ENCODE data around the gene SIK3. TPM values are rescaled to one million over a fixed set of nuclear protein-coding genes. Genes with fewer than 3 reads are reported as not detected.

Gene SIK3
- total RNA-seq, 1 experiment from 2014 or later, result 33.3 TPM

DNA sequence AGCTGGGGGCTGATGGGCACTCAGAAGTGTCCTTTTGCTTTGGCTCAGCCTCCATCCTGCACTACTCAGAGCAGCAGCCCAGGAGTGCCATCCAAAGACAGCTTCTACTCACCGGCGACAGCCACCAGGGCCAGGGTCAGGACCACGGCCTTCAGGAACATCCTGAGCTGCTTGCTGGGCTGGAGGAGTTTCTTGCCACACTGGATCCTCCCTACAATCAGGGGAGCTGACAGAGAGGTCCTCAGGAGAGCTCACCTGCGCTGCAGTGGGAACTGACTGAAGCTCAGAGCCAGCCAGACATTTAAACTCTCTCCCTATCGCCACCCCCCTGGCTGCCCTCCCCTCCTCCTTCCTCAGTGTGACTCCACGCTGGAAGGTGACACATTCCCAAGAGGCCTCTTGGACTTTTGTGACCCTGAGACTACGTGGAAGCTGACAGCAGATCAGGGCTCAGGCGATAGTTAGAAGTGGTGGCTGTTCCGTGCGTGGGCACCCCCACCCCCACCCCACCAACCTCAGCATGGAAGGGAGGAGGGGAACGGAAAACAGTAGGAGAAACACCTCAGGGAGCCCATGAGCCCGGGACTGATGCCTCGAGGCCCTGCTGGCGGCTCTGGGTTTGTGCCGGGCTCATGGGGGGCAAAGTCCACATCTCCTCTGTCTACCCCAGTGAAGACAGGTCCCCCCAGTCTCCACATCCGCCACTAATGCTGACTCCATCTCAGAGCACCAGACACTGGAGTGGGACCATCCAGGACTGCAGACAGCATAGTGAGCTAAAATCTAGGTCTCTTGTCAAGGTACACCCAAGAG lies 275.0 kb downstream of the SIK3 start, which contains the start of gene APOA4:
Gene APOA4, minus strand, starts transcription at position 274 of the 813 bp plus-strand sequence. Its CDS starts 113 bp downstream, at position 161.
- Mint-ChIP-seq H3K36me3 (ENCODE audit: insufficient read depth, unreplicated experiment) (no peaks in the 10 kb centered on the region), H3K9me3 (ENCODE audit: unreplicated experiment) (no peaks in the 10 kb centered on the region), H3K4me1 (ENCODE audit: insufficient read depth, unreplicated experiment) (no peaks in the 10 kb centered on the region), H3K27ac (ENCODE audit: low read depth, unreplicated experiment) (no peak within 1 kb of the TSS), H3K27me3 (ENCODE audit: insufficient read depth, unreplicated experiment) (no peaks in the 10 kb centered on the region), H3K4me3 (ENCODE audit: unreplicated experiment) (no peak within 1 kb of the TSS)
- BruUV-seq (replicated peaks), result no TSS peak
- CTCF ChIA-PET, result interaction anchor here (0.6 to 1.1 kb wide), 2 partner anchors 32 to 272 kb away, joined by 3 to 4 read pairs; partner anchors contain the start of gene APOA5
- intact Hi-C loops (cut with micrococcal nuclease), result no loop called here
- DNase-seq (ENCODE audit: unreplicated experiment), result no peak
- TF ChIP-seq, protein P1, sequence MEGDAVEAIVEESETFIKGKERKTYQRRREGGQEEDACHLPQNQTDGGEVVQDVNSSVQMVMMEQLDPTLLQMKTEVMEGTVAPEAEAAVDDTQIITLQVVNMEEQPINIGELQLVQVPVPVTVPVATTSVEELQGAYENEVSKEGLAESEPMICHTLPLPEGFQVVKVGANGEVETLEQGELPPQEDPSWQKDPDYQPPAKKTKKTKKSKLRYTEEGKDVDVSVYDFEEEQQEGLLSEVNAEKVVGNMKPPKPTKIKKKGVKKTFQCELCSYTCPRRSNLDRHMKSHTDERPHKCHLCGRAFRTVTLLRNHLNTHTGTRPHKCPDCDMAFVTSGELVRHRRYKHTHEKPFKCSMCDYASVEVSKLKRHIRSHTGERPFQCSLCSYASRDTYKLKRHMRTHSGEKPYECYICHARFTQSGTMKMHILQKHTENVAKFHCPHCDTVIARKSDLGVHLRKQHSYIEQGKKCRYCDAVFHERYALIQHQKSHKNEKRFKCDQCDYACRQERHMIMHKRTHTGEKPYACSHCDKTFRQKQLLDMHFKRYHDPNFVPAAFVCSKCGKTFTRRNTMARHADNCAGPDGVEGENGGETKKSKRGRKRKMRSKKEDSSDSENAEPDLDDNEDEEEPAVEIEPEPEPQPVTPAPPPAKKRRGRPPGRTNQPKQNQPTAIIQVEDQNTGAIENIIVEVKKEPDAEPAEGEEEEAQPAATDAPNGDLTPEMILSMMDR (IDR thresholded peaks at IDR 0.05; ENCODE audit: unreplicated experiment), result no peak
- POLR2A ChIA-PET, result no interaction called here

DNA sequence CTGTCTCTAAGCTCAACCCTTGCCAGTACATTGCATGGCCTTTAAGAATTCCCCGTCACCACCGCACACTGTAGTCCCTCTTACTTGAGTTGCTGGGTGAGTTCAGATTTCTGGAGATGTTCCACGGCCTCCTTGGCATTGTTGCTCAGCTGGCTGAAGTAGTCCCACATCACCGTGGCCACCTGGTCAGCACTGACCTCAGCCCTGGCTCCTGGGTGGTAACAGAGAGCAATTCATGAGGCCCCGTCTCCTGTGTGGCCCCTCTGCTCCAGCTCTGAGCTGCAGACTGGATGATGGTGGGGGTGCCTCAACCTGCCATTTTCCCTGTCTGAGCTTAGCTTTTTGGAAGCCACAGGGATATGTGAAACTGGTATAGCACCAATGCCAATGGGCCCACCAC lies 275.7 kb downstream of the SIK3 start:
- Mint-ChIP-seq H3K9me3 (ENCODE audit: unreplicated experiment) (no peaks in the 10 kb centered on the region), H3K4me1 (ENCODE audit: insufficient read depth, unreplicated experiment) (no peaks in the 10 kb centered on the region), H3K4me3 (ENCODE audit: unreplicated experiment) (no peak overlapping the region), H3K27me3 (ENCODE audit: insufficient read depth, unreplicated experiment) (no peaks in the 10 kb centered on the region), H3K36me3 (ENCODE audit: insufficient read depth, unreplicated experiment) (no peaks in the 10 kb centered on the region), H3K27ac (ENCODE audit: low read depth, unreplicated experiment) (no peak overlapping the region)
- CTCF ChIA-PET, result interaction anchor here (0.6 to 2.5 kb wide), 3 partner anchors 14 to 272 kb away, joined by 3 to 16 read pairs (median 4); partner anchors contain the start of gene APOA5
- no peak for DNase-seq (ENCODE audit: unreplicated experiment)
- TF ChIP-seq, protein P1 (IDR thresholded peaks at IDR 0.05; ENCODE audit: unreplicated experiment), result no peak
- no TSS peak for BruUV-seq (replicated peaks)
- intact Hi-C loops (cut with micrococcal nuclease), result no loop called here
- POLR2A ChIA-PET, result no interaction called here

DNA sequence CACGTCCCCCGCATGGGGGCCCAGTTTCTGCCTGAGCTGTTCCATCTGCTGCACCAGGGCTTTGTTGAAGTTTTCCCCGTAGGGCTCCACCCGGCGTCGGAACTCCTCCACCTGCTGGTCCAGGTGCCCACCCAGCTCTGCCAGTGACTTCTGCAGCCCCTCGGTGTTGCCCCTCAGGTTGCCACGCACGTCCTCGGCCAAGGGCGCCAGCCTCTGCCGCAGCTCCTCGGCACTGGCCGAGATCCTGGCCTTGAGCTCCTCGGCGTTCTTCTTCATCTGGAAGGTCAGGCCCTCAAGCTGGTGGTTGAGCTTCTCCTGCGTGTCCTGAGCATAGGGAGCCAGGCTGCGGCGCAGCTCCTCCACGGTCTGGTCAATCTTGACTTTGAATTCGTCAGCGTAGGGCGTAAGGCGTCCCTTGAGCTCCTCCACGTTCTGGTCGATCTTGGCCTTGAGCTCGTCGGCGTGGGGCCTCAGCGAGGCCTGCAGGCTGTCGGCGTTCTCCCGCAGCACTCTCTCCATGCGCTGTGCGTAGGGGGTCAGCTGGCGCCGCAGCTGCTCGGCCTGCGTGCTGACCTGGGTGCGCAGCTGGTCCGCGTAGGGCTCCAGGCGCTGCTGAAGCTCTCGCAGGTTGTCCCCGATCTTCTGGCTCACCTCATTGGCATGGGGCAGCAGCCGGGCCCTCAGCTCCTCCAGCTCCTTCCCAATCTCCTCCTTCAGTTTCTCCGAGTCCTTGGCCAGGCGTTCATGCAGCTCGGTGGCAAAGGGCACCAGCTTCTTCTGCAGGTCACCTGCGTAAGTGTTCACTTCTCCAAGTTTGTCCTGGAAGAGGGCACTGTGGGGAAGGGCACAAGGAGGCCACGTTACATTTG lies 276.9 kb downstream of the SIK3 start:
- Mint-ChIP-seq H3K9me3 (ENCODE audit: unreplicated experiment) (no peaks in the 10 kb centered on the region), H3K4me3 (ENCODE audit: unreplicated experiment) (no peak overlapping the region), H3K27me3 (ENCODE audit: insufficient read depth, unreplicated experiment) (no peaks in the 10 kb centered on the region), H3K36me3 (ENCODE audit: insufficient read depth, unreplicated experiment) (no peaks in the 10 kb centered on the region), H3K4me1 (ENCODE audit: insufficient read depth, unreplicated experiment) (no peaks in the 10 kb centered on the region), H3K27ac (ENCODE audit: low read depth, unreplicated experiment) (no peak overlapping the region)
- CTCF ChIA-PET, result interaction anchor here (1.2 to 2.5 kb wide), 3 partner anchors 15 to 195 kb away, joined by 3 to 16 read pairs (median 5); partner anchors contain the start of gene APOA1
- intact Hi-C loops (cut with micrococcal nuclease), result no loop called here
- POLR2A ChIA-PET, result interaction anchor here (0.9 to 1.3 kb wide), 3 partner anchors 12 to 33 kb away, joined by 3 to 4 read pairs (median 3); partner anchors contain the start of gene ZPR1
- no peak for DNase-seq (ENCODE audit: unreplicated experiment)
- BruUV-seq (replicated peaks), result no TSS peak
- TF ChIP-seq, protein P1 (IDR thresholded peaks at IDR 0.05; ENCODE audit: unreplicated experiment), result no peak

DNA sequence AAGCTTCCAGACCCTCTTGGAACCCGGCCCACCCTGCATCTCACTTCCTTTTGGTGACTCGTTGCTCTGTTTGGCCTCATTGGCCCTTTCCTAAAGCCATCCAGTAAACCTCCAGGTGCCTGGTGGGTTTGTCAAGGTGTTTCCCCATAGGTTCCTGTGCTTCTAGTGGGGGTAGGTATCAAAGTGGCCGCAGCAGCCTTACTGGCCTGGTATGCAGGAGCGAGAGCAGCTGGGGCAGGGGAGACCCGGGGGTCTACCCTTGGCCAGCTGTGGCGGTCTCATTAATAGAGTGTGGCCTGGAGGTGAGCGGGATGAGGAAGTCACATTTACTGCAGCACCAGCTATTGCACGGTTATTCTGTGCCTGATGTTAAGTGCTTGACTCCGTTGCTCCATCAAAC lies 279.2 kb downstream of the SIK3 start:
- H3K27ac Mint-ChIP-seq (ENCODE audit: low read depth, unreplicated experiment), result no peak overlapping the region
- H3K4me1 Mint-ChIP-seq (ENCODE audit: insufficient read depth, unreplicated experiment), result no peaks in the 10 kb centered on the region
- POLR2A ChIA-PET, result no interaction called here
- H3K27me3 Mint-ChIP-seq (ENCODE audit: insufficient read depth, unreplicated experiment), result no peaks in the 10 kb centered on the region
- DNase-seq (ENCODE audit: unreplicated experiment), result no peak
- TF ChIP-seq, protein P1 (IDR thresholded peaks at IDR 0.05; ENCODE audit: unreplicated experiment), result no peak
- CTCF ChIA-PET, result interaction anchor here (0.7 kb wide), 1 partner anchor 602 kb away, joined by 3 read pairs; no protein-coding TSS in a partner anchor
- no peaks in the 10 kb centered on the region for H3K9me3 Mint-ChIP-seq (ENCODE audit: unreplicated experiment)
- no peaks in the 10 kb centered on the region for H3K36me3 Mint-ChIP-seq (ENCODE audit: insufficient read depth, unreplicated experiment)
- intact Hi-C loops (cut with micrococcal nuclease), result no loop called here
- BruUV-seq (replicated peaks), result no TSS peak
- H3K4me3 Mint-ChIP-seq (ENCODE audit: unreplicated experiment), result no peak overlapping the region
